ENCODE measurements around the gene PPP1R13B.

PPP1R13B gene

GRCh38 chr14:103686831-103687485 is 160.4 kb downstream of the PPP1R13B start:
- Histone ChIP-seq H3K36me3 (ENCODE audit: control insufficient read depth, insufficient read depth, low read length) (peaks cover 91% of the 10 kb centered on the region), H3K4me1 (ENCODE audit: control insufficient read depth, insufficient read depth, low read length, poor library complexity, severe bottlenecking) (no peaks in the 10 kb centered on the region), H3K4me3 (ENCODE audit: extremely low read depth, insufficient read depth, low read length, poor library complexity, severe bottlenecking) (no peak overlapping the region), H3K27ac (ENCODE audit: low read depth, low read length, severe bottlenecking) (no peak overlapping the region), H3K9me3 (ENCODE audit: control insufficient read depth, low read length) (no peaks in the 10 kb centered on the region)
- WGBS, 2 experiments (ENCODE audit: insufficient coverage in 2 of 2): 92 to 99% methylated on average over 16 to 18 of the region's 19 CpGs

GRCh38 chr14:103685276-103686211 is 161.8 kb downstream of the PPP1R13B start:
- no peak overlapping the region for H3K27ac ChIP-seq (ENCODE audit: low read depth, low read length, severe bottlenecking)
- no peak overlapping the region for H3K4me3 ChIP-seq (ENCODE audit: extremely low read depth, insufficient read depth, low read length, poor library complexity, severe bottlenecking)
- 94 to 97% methylated on average over 16 to 22 of the region's 23 CpGs for WGBS, 2 experiments (ENCODE audit: insufficient coverage in 2 of 2)
- H3K9me3 ChIP-seq (ENCODE audit: control insufficient read depth, low read length): no peaks in the 10 kb centered on the region
- H3K36me3 ChIP-seq (ENCODE audit: control insufficient read depth, insufficient read depth, low read length): peaks cover 90% of the 10 kb centered on the region
- no peaks in the 10 kb centered on the region for H3K4me1 ChIP-seq (ENCODE audit: control insufficient read depth, insufficient read depth, low read length, poor library complexity, severe bottlenecking)

- H3K36me3 ChIP-seq (ENCODE audit: control insufficient read depth, insufficient read depth, low read length): peaks cover 90% of the 10 kb centered on the region
- H3K9me3 ChIP-seq (ENCODE audit: control insufficient read depth, low read length): no peaks in the 10 kb centered on the region
- no peak overlapping the region for H3K27ac ChIP-seq (ENCODE audit: low read depth, low read length, severe bottlenecking)
- H3K4me3 ChIP-seq (ENCODE audit: extremely low read depth, insufficient read depth, low read length, poor library complexity, severe bottlenecking): no peak overlapping the region
- 96 to 98% methylated on average over 11 to 12 of the region's 15 CpGs for WGBS, 2 experiments (ENCODE audit: insufficient coverage in 2 of 2)
- H3K4me1 ChIP-seq (ENCODE audit: control insufficient read depth, insufficient read depth, low read length, poor library complexity, severe bottlenecking): no peaks in the 10 kb centered on the region
These were observed 162.5 kb downstream of the PPP1R13B start for GRCh38 chr14:103684871-103685270.

- H3K36me3 ChIP-seq (ENCODE audit: control insufficient read depth, insufficient read depth, low read length): peaks cover 91% of the 10 kb centered on the region
- H3K4me1 ChIP-seq (ENCODE audit: control insufficient read depth, insufficient read depth, low read length, poor library complexity, severe bottlenecking): no peaks in the 10 kb centered on the region
- no peak overlapping the region for H3K27ac ChIP-seq (ENCODE audit: low read depth, low read length, severe bottlenecking)
- WGBS, 2 experiments (ENCODE audit: insufficient coverage in 2 of 2): 98 to 100% methylated on average over 3 to 5 of the region's 6 CpGs
- H3K9me3 ChIP-seq (ENCODE audit: control insufficient read depth, low read length): no peaks in the 10 kb centered on the region
- no peak overlapping the region for H3K4me3 ChIP-seq (ENCODE audit: extremely low read depth, insufficient read depth, low read length, poor library complexity, severe bottlenecking)
These were observed 162.9 kb downstream of the PPP1R13B start for GRCh38 chr14:103684471-103684870.

Data from mesodermal cell (in vitro differentiated cells).